Natural killer cell treated with Interleukin-12 subunit alpha and Interleukin-12 subunit beta and Interleukin-15 and Interleukin-18, amount 100 ng/mL, for 72 hours (primary cell): ENCODE measurements around the gene IVD. TPM values are rescaled to one million over a fixed set of nuclear protein-coding genes. Genes with fewer than 3 reads are reported as not detected.

Experiments used
- ATAC-seq, 2 donors: fragments of 150-1000 bp; cut with Tn5 transposase in 1 of 2; sonication (Bioruptor Pico), chemical (Tn5 transposase) in 1 of 2; 2 replicates each; pipeline ENCODE4 v1.10.0; 2021
- DNase-seq: peaks from one replicate; pipeline ENCODE4 v3.0.0; 2022; ENCODE audit warnings: low spot score
- H3K27ac Mint-ChIP-seq, 2 donors: 1 replicate in 1 of 2; 2 replicates in 1 of 2; pipeline ENCODE4 v1.8.0; 2022; ENCODE audit warnings: mixed read lengths in 2 of 2, mild to moderate bottlenecking in 1 of 2, moderate library complexity in 1 of 2
- H3K27me3 Mint-ChIP-seq, 2 donors: 1 replicate in 1 of 2; 2 replicates in 1 of 2; pipeline ENCODE4 v1.8.0; 2022; ENCODE audit warnings: mixed read lengths in 2 of 2
- H3K36me3 Mint-ChIP-seq: one replicate; pipeline ENCODE4 v1.8.0; 2022; ENCODE audit warnings: mixed read lengths
- H3K4me1 Mint-ChIP-seq, 2 donors: 1 replicate in 1 of 2; 2 replicates in 1 of 2; pipeline ENCODE4 v1.8.0; 2022; ENCODE audit warnings: low read depth in 2 of 2, mixed read lengths in 2 of 2, mild to moderate bottlenecking in 1 of 2
- H3K4me3 Mint-ChIP-seq: one replicate; pipeline ENCODE4 v1.8.0; 2022; ENCODE audit warnings: mixed read lengths
- H3K9me3 Mint-ChIP-seq: 2 replicates; pipeline ENCODE4 v1.8.0; 2022; ENCODE audit warnings: mixed read lengths
- total RNA-seq, 2 donors: library from RNA; stranded (reverse); gene quantifications; one replicate each; pipeline ENCODE4 v1.2.3, GENCODE V29; 2022

The IVD gene
- total RNA-seq, 2 donors from 2014 or later = 63.3 to 111 TPM

GRCh38 chr15:40382580-40383456 is 22.8 kb upstream of the IVD start, which contains the start of gene KNSTRN:
TSS of gene KNSTRN (plus strand) at chr15:40382721. CDS start at chr15:40382836, 115 bp downstream.
- peaks cover 15 to 21% of the 10 kb centered on the region in 2 donors for H3K4me1 Mint-ChIP-seq
- peak within 1 kb of the TSS; percentile 96 for H3K4me3 Mint-ChIP-seq
- DNase-seq (peak; percentile 93), ATAC-seq (peak; percentile 99)
- peaks cover 5% of the 10 kb centered on the region for H3K36me3 Mint-ChIP-seq
- no peaks in the 10 kb centered on the region for H3K27me3 Mint-ChIP-seq
- H3K27ac Mint-ChIP-seq = peak within 1 kb of the TSS; percentile 72 to 91
- H3K9me3 Mint-ChIP-seq = no peaks in the 10 kb centered on the region

GRCh38 chr15:40386480-40386879 is 19.1 kb upstream of the IVD start:
- no peaks in the 10 kb centered on the region for H3K27me3 Mint-ChIP-seq
- H3K27ac Mint-ChIP-seq = no peak overlapping the region
- ATAC-seq (no peak), DNase-seq (no peak)
- peaks cover 15 to 21% of the 10 kb centered on the region in 2 donors for H3K4me1 Mint-ChIP-seq
- H3K36me3 Mint-ChIP-seq = peaks cover 16% of the 10 kb centered on the region
- H3K9me3 Mint-ChIP-seq = no peaks in the 10 kb centered on the region
- H3K4me3 Mint-ChIP-seq = no peak overlapping the region

- Mint-ChIP-seq H3K27ac (no peak overlapping the region), H3K9me3 (no peaks in the 10 kb centered on the region), H3K27me3 (no peaks in the 10 kb centered on the region), H3K4me1 (peaks cover 3 to 6% of the 10 kb centered on the region in 2 donors), H3K4me3 (no peak overlapping the region), H3K36me3 (peaks cover 18% of the 10 kb centered on the region)
- no peak for ATAC-seq
- DNase-seq = no peak
Measured at GRCh38 chr15:40388941-40389823, 16.4 kb upstream of the IVD start.

- Mint-ChIP-seq H3K27ac (no peak overlapping the region), H3K27me3 (no peaks in the 10 kb centered on the region), H3K4me3 (no peak overlapping the region), H3K4me1 (peaks cover 0 to 4% of the 10 kb centered on the region in 2 donors), H3K9me3 (no peaks in the 10 kb centered on the region), H3K36me3 (peaks cover 18% of the 10 kb centered on the region)
- ATAC-seq (no peak), DNase-seq (no peak)
Measured at GRCh38 chr15:40389824-40390595, 15.6 kb upstream of the IVD start.

GRCh38 chr15:40392986-40393948 is 12.3 kb upstream of the IVD start:
- DNase-seq (no peak), ATAC-seq (no peak)
- Mint-ChIP-seq H3K4me3 (no peak overlapping the region), H3K36me3 (peaks cover 18% of the 10 kb centered on the region), H3K27me3 (no peaks in the 10 kb centered on the region), H3K27ac (no peak overlapping the region), H3K9me3 (no peaks in the 10 kb centered on the region), H3K4me1 (peaks cover 3 to 8% of the 10 kb centered on the region in 2 donors)

- ATAC-seq = no peak
- DNase-seq = no peak
- Mint-ChIP-seq H3K9me3 (no peaks in the 10 kb centered on the region), H3K4me1 (peaks cover 15 to 20% of the 10 kb centered on the region in 2 donors), H3K36me3 (peaks cover 8% of the 10 kb centered on the region), H3K4me3 (peak overlapping the region; percentile 47), H3K27ac (peak overlapping the region in 1 of 2 donors; percentile 39), H3K27me3 (no peaks in the 10 kb centered on the region)
Measured at GRCh38 chr15:40397688-40398412, 7.7 kb upstream of the IVD start.

- Mint-ChIP-seq H3K4me3 (peak overlapping the region; percentile 47), H3K9me3 (no peaks in the 10 kb centered on the region), H3K27me3 (no peaks in the 10 kb centered on the region), H3K36me3 (peaks cover 3% of the 10 kb centered on the region), H3K27ac (peak overlapping the region in 1 of 2 donors; percentile 39), H3K4me1 (peaks cover 16 to 20% of the 10 kb centered on the region in 2 donors)
- ATAC-seq = peak; percentile 82 to 83
- peak; percentile 66 for DNase-seq
Measured at GRCh38 chr15:40398413-40398873, 7.2 kb upstream of the IVD start.

GRCh38 chr15:40399370-40399769 is 6.2 kb upstream of the IVD start:
- no peak overlapping the region for H3K27ac Mint-ChIP-seq
- H3K27me3 Mint-ChIP-seq = no peaks in the 10 kb centered on the region
- H3K4me1 Mint-ChIP-seq = peaks cover 19 to 20% of the 10 kb centered on the region in 2 donors
- H3K4me3 Mint-ChIP-seq = peak overlapping the region; percentile 25
- ATAC-seq (no peak), DNase-seq (no peak)
- no peaks in the 10 kb centered on the region for H3K9me3 Mint-ChIP-seq
- no peaks in the 10 kb centered on the region for H3K36me3 Mint-ChIP-seq

- peaks cover 23 to 39% of the 10 kb centered on the region in 2 donors for H3K4me1 Mint-ChIP-seq
- DNase-seq = no peak
Measured at GRCh38 chr15:40407330-40407990, 1.9 kb downstream of the IVD start.

GRCh38 chr15:40409366-40409765 is 3.8 kb downstream of the IVD start:
- no peak for ATAC-seq
- Mint-ChIP-seq H3K4me1 (peaks cover 23 to 35% of the 10 kb centered on the region in 2 donors), H3K9me3 (no peaks in the 10 kb centered on the region), H3K36me3 (peaks cover 14% of the 10 kb centered on the region), H3K27me3 (no peaks in the 10 kb centered on the region), H3K4me3 (no peak overlapping the region), H3K27ac (no peak overlapping the region)
- no peak for DNase-seq

More at GRCh38 chr15:40407330-40407990, 1.9 kb downstream of the IVD start:
- Mint-ChIP-seq H3K36me3 (peaks cover 14% of the 10 kb centered on the region), H3K27me3 (no peaks in the 10 kb centered on the region), H3K27ac (peak overlapping the region in 1 of 2 donors; percentile 43), H3K4me3 (peak overlapping the region; percentile 57), H3K9me3 (no peaks in the 10 kb centered on the region)
- no peak for ATAC-seq

- ATAC-seq (no peak), DNase-seq (no peak)
- H3K27me3 Mint-ChIP-seq = no peaks in the 10 kb centered on the region
- H3K9me3 Mint-ChIP-seq = no peaks in the 10 kb centered on the region
- no peak overlapping the region for H3K4me3 Mint-ChIP-seq
- peaks cover 18 to 29% of the 10 kb centered on the region in 2 donors for H3K4me1 Mint-ChIP-seq
- H3K27ac Mint-ChIP-seq = peak overlapping the region; percentile 13 to 20
- peaks cover 14% of the 10 kb centered on the region for H3K36me3 Mint-ChIP-seq
Measured at GRCh38 chr15:40410476-40410875, 4.9 kb downstream of the IVD start.
